Measurements from ENCODE around the gene MINDY2.
"Not testable (repeated sequence)": the region's sequence is repeated elsewhere in the genome, so short reads cannot be mapped to it uniquely, and the experiment has no call there.

DNA sequence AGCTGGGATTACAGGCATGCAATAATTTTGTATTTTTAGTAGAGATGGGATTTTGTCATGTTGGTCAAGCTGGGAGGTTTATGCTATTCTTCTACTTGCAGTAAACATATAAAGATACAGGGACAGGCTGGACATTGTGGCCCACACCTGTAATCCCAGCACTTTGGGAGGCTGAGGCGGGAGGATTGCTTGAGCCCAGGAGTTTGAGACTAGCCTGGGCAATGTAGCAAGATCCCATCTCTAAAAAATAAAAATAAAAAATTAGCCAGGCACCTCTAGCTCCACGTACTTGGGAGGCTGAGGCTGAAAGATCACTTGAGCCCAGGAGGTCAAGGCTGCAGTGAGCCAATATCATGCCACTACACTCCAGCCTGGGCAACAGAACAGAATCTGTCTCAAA is 52.2 kb downstream of the MINDY2 start:
- TF ChIP-seq, protein P1, sequence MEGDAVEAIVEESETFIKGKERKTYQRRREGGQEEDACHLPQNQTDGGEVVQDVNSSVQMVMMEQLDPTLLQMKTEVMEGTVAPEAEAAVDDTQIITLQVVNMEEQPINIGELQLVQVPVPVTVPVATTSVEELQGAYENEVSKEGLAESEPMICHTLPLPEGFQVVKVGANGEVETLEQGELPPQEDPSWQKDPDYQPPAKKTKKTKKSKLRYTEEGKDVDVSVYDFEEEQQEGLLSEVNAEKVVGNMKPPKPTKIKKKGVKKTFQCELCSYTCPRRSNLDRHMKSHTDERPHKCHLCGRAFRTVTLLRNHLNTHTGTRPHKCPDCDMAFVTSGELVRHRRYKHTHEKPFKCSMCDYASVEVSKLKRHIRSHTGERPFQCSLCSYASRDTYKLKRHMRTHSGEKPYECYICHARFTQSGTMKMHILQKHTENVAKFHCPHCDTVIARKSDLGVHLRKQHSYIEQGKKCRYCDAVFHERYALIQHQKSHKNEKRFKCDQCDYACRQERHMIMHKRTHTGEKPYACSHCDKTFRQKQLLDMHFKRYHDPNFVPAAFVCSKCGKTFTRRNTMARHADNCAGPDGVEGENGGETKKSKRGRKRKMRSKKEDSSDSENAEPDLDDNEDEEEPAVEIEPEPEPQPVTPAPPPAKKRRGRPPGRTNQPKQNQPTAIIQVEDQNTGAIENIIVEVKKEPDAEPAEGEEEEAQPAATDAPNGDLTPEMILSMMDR (IDR thresholded peaks at IDR 0.05 in 2 of 3, conservative IDR thresholded peaks at IDR 0.05 in 1 of 3; ENCODE audit: control insufficient read depth in 2 of 3, extremely low read depth in 1 of 3, insufficient read depth in 1 of 3, low read depth in 3 of 3, low read length in 3 of 3), result not testable (repeated sequence)
- TF ChIP-seq POLR2A (IDR thresholded peaks at IDR 0.05; ENCODE audit: low read depth, low read length); NR2F1 (conservative IDR thresholded peaks at IDR 0.05): not testable (repeated sequence)
- TF ChIP-seq, protein P2, sequence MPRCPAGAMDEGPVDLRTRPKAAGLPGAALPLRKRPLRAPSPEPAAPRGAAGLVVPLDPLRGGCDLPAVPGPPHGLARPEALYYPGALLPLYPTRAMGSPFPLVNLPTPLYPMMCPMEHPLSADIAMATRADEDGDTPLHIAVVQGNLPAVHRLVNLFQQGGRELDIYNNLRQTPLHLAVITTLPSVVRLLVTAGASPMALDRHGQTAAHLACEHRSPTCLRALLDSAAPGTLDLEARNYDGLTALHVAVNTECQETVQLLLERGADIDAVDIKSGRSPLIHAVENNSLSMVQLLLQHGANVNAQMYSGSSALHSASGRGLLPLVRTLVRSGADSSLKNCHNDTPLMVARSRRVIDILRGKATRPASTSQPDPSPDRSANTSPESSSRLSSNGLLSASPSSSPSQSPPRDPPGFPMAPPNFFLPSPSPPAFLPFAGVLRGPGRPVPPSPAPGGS (IDR thresholded peaks at IDR 0.05; ENCODE audit: borderline replicate concordance, insufficient read depth, low read depth, low read length, poor library complexity, severe bottlenecking), result not testable (repeated sequence)
- TF ChIP-seq, protein P3, sequence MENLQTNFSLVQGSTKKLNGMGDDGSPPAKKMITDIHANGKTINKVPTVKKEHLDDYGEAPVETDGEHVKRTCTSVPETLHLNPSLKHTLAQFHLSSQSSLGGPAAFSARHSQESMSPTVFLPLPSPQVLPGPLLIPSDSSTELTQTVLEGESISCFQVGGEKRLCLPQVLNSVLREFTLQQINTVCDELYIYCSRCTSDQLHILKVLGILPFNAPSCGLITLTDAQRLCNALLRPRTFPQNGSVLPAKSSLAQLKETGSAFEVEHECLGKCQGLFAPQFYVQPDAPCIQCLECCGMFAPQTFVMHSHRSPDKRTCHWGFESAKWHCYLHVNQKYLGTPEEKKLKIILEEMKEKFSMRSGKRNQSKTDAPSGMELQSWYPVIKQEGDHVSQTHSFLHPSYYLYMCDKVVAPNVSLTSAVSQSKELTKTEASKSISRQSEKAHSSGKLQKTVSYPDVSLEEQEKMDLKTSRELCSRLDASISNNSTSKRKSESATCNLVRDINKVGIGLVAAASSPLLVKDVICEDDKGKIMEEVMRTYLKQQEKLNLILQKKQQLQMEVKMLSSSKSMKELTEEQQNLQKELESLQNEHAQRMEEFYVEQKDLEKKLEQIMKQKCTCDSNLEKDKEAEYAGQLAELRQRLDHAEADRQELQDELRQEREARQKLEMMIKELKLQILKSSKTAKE (IDR thresholded peaks at IDR 0.05; ENCODE audit: low read depth, poor library complexity, severe bottlenecking), result not testable (repeated sequence)

Measured in GM12878 (cell line).